Tibial artery (tissue), 4 donors: Measurements from ENCODE around the gene FAM184B.

Experiments used
- DNase-seq, 2 donors: peaks; one replicate each; pipeline ENCODE4 v3.0.0-alpha.2; 2019
- H3K27ac ChIP-seq, 2 donors: fragments of 200-600 bp; sonication (generic) in 1 of 2; 1 replicate in 1 of 2; 2 replicates in 1 of 2; pipeline ENCODE4 v1.5.1; 2018 to 2019; ENCODE audit warnings: mild to moderate bottlenecking in 1 of 2
- H3K27me3 ChIP-seq, 2 donors: fragments of 200-600 bp; sonication (generic) in 1 of 2; one replicate each; pipeline versions ENCODE4 v1.5.1 to v1.6.0; 2016 to 2019
- H3K36me3 ChIP-seq, 3 donors: fragments of 200-600 bp; sonication (generic) in 2 of 3; one replicate each; pipeline ENCODE4 v1.5.1; 2016 to 2019; ENCODE audit warnings: mild to moderate bottlenecking in 2 of 3
- H3K4me1 ChIP-seq, 4 donors: fragments of 200-600 bp; sonication (generic) in 2 of 4; 1 replicate in 3 of 4; 2 replicates in 1 of 4; pipeline ENCODE4 v1.5.1; 2016 to 2019
- H3K4me3 ChIP-seq, 2 donors: fragments of 200-600 bp; sonication (generic) in 1 of 2; 1 replicate in 1 of 2; 2 replicates in 1 of 2; pipeline ENCODE4 v1.5.1; 2018 to 2019; ENCODE audit warnings: mild to moderate bottlenecking in 2 of 2
- H3K9me3 ChIP-seq, 3 donors: fragments of 200-600 bp; sonication (generic) in 1 of 3; one replicate each; pipeline ENCODE4 v1.5.1; 2016 to 2019
- intact Hi-C: fragments of 100-400 bp; cut with DNase I; formaldehyde crosslinking; loops from one replicate; pipeline ENCODE4 v1.15.0; 2023; ENCODE audit warnings: low total_unique reads
- TF ChIP-seq, protein P1 (sequence below), 2 experiments: fragments of 200-600 bp in 1 of 2; fragments of 450-650 bp in 1 of 2; IDR thresholded peaks; one replicate each; pipeline ENCODE4 v1.5.1; 2017 to 2019; ENCODE audit warnings: antibody characterized with exemption in 2 of 2, mild to moderate bottlenecking in 1 of 2, moderate library complexity in 1 of 2

FAM184B gene

DNA sequence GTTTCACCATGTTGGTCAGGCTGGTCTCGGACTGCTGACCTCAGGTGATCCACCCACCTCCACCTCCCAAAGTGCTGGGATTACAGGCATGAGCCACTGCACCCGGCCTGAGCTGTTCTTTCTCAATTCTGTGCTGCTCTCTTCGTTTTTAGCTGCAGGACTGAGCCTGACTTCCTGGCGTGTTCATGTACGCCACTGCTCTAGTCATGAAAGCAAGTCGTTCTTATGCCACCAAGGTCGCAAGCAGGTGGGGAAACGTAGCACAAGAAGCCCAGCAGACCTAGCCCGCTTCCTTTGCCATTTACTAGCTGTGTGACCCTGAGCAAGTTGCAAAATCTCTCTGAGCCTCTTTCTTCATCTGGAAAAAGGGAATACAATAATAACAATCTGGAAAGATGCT, 123.6 kb downstream of the FAM184B start:
- no peak overlapping the region for H3K27ac ChIP-seq
- DNase-seq, result no peak
- TF ChIP-seq, protein P1, sequence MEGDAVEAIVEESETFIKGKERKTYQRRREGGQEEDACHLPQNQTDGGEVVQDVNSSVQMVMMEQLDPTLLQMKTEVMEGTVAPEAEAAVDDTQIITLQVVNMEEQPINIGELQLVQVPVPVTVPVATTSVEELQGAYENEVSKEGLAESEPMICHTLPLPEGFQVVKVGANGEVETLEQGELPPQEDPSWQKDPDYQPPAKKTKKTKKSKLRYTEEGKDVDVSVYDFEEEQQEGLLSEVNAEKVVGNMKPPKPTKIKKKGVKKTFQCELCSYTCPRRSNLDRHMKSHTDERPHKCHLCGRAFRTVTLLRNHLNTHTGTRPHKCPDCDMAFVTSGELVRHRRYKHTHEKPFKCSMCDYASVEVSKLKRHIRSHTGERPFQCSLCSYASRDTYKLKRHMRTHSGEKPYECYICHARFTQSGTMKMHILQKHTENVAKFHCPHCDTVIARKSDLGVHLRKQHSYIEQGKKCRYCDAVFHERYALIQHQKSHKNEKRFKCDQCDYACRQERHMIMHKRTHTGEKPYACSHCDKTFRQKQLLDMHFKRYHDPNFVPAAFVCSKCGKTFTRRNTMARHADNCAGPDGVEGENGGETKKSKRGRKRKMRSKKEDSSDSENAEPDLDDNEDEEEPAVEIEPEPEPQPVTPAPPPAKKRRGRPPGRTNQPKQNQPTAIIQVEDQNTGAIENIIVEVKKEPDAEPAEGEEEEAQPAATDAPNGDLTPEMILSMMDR (IDR thresholded peaks at IDR 0.05), result no peak
- no peaks in the 10 kb centered on the region for H3K4me1 ChIP-seq
- no peak overlapping the region for H3K4me3 ChIP-seq
- H3K27me3 ChIP-seq, result no peaks in the 10 kb centered on the region
- intact Hi-C loops, result no loop called here
- no peaks in the 10 kb centered on the region for H3K36me3 ChIP-seq
- no peaks in the 10 kb centered on the region for H3K9me3 ChIP-seq

DNA sequence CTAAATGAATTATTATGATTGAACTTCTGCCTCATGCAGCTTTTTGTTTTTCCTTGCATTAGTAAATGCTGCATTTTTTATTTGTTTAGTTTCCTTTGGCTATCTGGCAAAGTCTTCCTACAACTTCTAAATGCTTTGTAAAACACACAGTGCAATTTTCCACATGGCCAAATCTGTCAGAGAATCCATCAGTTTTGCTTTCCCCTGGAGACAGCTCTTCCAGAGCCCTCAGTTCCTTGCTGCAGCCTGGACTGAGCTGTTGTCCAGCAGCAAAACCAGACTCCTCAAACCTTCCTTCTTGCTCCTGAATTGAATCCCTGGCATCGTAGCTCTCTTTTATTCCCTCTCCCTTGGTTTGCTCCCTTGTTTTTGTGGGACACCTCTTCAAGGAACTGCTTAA, 124.3 kb downstream of the FAM184B start:
- no peaks in the 10 kb centered on the region for H3K9me3 ChIP-seq
- no peaks in the 10 kb centered on the region for H3K4me1 ChIP-seq
- H3K27ac ChIP-seq, result no peak overlapping the region
- TF ChIP-seq, protein P1 (IDR thresholded peaks at IDR 0.05), result no peak
- no peak overlapping the region for H3K4me3 ChIP-seq
- H3K27me3 ChIP-seq, result no peaks in the 10 kb centered on the region
- no peaks in the 10 kb centered on the region for H3K36me3 ChIP-seq
- DNase-seq, result no peak
- intact Hi-C loops, result no loop called here

DNA sequence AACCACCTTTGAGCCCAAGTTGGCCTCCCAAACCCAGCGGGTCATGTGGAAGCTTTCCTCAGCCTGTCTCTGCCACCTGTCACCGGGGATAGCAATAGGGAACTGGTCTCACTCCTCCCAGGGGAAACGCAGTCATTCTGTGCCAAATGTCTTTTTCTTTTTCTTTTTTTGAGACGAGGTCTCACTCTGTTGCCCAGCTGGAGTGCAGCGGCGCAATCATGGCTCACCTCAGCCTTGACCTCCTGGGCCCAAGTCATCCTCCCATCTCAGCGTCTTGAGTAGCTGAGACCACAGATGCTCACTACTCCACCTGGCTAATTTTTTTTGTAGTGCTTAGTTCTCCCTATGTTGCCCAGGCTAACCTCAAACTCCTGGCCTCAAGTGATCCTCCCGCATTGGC, 126.7 kb downstream of the FAM184B start:
- no peak for DNase-seq
- no peaks in the 10 kb centered on the region for H3K27me3 ChIP-seq
- no peaks in the 10 kb centered on the region for H3K4me1 ChIP-seq
- H3K4me3 ChIP-seq, result no peak overlapping the region
- intact Hi-C loops, result no loop called here
- no peaks in the 10 kb centered on the region for H3K36me3 ChIP-seq
- H3K9me3 ChIP-seq, result no peaks in the 10 kb centered on the region
- H3K27ac ChIP-seq, result no peak overlapping the region
- TF ChIP-seq, protein P1 (IDR thresholded peaks at IDR 0.05), result no peak

DNA sequence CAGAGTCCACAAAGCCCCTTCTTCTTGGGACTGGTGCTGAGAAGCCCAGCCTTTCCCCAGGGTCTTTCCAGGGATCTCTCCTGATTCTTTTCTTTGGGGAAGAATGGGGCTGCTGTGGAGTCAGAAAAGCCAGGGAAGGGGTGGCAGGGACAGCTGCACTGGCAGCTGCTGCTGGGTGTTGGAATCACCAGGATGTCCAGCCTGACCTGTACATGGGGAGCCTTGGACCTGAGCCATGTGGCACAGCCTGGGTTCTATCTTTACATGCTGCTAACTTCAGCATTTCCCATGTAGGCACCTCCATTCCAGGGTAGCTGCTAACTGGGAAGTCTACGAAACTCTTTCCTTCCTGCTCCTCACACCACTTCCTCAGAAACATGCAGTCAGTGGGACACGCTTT, 131.0 kb downstream of the FAM184B start:
- TF ChIP-seq, protein P1 (IDR thresholded peaks at IDR 0.05), result no peak
- H3K27ac ChIP-seq, result no peak overlapping the region
- H3K4me1 ChIP-seq, result no peaks in the 10 kb centered on the region
- H3K36me3 ChIP-seq, result no peaks in the 10 kb centered on the region
- DNase-seq, result no peak
- intact Hi-C loops, result no loop called here
- H3K27me3 ChIP-seq, result no peaks in the 10 kb centered on the region
- no peak overlapping the region for H3K4me3 ChIP-seq
- no peaks in the 10 kb centered on the region for H3K9me3 ChIP-seq

- Histone ChIP-seq H3K36me3 (peaks cover 0 to under 1% (median 0%) of the 10 kb centered on the region in 3 donors), H3K27me3 (no peaks in the 10 kb centered on the region), H3K4me3 (no peak overlapping the region), H3K27ac (no peak overlapping the region), H3K9me3 (no peaks in the 10 kb centered on the region), H3K4me1 (no peaks in the 10 kb centered on the region)
- no peak for DNase-seq
- TF ChIP-seq, protein P1 (IDR thresholded peaks at IDR 0.05), result no peak
- intact Hi-C loops, result no loop called here
Observed at GRCh38 chr4:17647927-17648326, 133.5 kb downstream of the FAM184B start.

- no peak overlapping the region for H3K4me3 ChIP-seq
- no peak overlapping the region for H3K27ac ChIP-seq
- H3K27me3 ChIP-seq, result no peaks in the 10 kb centered on the region
- DNase-seq, result no peak
- TF ChIP-seq, protein P1 (IDR thresholded peaks at IDR 0.05), result no peak
- peaks cover 0 to 4% (median 0%) of the 10 kb centered on the region in 3 donors for H3K36me3 ChIP-seq
- H3K9me3 ChIP-seq, result no peaks in the 10 kb centered on the region
- no peaks in the 10 kb centered on the region for H3K4me1 ChIP-seq
- intact Hi-C loops, result no loop called here
Observed at GRCh38 chr4:17647176-17647806, 134.1 kb downstream of the FAM184B start.
